GM21423 (cell line): Measurements from ENCODE around the gene THRB.
"Not testable (repeated sequence)": the region's sequence is repeated elsewhere in the genome, so short reads cannot be mapped to it uniquely, and the experiment has no call there.

Experiments used
- ATAC-seq: cut with Tn5 transposase; IDR thresholded peaks from one replicate; pipeline ENCODE4 v1.9.1; 2021; ENCODE audit warnings: mild to moderate bottlenecking, moderate library complexity; ENCODE audit not compliant: unreplicated experiment

The THRB gene

DNA sequence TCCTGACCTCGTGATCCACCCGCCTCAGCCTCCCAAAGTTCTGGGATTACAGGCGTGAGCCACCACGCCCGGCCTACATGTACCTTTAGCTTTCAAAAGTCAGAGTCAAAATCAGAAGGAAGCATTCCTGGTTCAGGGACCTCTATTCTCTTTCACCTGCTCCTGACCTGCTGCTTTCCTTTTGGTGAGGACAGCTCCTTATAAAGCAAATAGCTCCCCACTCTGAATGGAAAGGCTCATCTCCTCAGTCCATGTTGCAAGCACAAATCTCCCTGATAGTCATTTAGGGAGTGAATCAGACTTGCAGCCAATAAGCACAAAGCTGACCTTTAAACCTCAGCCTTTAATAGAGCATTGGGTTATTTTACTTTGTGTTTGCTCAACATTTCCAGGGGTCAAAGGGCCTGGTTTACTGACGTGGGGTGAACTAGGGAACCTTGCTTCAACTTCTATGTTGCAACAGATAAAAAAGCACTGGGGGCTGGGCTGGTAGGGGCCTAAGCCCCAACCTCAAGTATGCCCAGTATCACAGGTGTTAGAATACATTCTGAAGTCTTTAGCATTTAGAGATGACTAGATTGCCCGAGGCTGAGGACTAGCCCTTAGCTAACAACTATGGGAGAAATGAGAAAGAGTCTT lies 43.1 kb downstream of the THRB start:
- no peak for ATAC-seq

DNA sequence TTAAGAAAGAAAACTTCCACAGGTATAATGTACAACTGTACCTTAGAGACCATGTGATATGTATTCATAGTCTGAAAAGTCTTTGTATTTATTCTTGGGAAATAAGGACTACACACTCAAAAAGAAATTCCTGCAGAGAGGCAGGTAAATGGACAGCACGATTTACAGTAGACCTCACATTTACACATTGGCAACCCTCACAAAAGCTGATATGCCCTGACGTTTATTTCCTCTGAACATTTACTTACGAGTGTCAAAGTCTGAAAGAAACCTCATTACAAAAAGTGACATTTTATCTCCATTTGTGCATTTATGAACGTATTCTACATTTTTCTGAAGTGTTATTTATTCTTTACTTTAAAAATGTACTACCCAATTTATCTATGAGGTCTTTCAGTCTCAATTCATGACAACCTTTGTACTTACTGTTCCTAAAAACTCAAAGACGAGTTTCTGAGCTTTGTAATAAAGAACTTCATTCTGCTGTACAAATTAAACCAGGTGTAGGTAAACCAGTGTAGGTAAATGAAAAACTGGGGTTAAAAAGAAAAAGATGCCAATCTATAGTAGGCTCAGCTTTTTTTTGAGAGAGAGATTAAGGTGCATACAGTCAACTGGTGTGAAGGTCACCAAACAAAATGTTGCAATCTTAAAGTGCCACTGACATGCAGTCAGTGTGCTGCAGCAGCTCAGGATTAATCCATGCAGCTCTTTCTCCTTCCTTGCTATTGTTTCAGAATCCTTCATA lies 44.3 kb downstream of the THRB start:
- ATAC-seq, result no peak

DNA sequence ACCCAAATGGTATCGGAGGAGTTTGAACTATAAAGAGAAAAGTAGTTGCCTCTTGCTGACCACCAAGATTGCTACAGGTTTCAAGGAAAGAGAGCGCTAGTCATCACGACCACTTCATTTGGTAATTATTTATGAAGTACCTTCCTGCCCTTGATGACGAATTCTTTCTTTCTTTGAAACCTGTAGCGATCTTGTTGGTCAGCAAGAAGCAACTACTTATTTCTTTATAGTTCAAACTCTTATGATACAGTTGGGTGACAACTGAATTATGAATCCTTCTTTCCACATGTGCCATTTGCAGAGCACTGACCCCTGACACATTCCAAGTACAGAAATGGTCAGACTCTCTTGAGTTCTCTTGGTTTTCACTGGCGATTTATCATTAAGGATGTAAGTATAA lies 46.8 kb downstream of the THRB start:
- ATAC-seq, result no peak

DNA sequence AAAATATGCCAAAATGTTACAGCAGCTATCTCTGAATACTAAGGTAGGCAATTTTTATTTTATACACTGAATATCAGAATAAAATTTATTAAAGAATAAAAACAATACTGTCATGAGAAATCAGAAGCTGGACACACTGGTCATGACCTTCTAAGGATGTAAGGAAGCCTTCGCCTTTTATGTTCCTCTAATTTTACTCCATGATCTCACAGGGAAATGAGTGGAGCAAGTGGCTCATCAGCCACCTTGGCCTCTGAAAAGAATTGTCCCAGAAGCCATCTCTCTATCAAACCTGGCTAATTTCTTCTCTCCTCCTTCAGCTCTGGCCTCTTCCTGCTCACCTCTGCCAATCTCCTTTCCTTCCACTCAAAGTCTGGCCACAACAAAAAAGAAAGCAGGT lies 48.6 kb downstream of the THRB start:
- no peak for ATAC-seq

DNA sequence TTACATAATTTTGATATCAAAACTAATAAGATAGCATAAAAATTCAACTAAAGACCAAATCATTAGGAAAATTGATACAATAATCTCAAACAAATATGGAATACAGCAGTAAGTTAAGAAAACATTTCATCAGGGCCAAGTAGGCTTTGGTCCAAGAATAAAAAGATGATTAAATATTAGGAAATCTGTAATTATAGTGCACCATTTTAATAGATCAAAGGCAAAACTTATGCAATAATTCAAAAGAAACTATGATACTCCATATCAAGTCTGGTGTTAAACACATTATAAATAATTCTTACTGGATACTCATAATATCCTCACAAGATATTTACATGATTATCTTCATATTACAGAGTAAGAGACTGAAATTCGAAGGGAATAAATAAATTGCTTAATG lies 51.2 kb downstream of the THRB start:
- ATAC-seq, result no peak

DNA sequence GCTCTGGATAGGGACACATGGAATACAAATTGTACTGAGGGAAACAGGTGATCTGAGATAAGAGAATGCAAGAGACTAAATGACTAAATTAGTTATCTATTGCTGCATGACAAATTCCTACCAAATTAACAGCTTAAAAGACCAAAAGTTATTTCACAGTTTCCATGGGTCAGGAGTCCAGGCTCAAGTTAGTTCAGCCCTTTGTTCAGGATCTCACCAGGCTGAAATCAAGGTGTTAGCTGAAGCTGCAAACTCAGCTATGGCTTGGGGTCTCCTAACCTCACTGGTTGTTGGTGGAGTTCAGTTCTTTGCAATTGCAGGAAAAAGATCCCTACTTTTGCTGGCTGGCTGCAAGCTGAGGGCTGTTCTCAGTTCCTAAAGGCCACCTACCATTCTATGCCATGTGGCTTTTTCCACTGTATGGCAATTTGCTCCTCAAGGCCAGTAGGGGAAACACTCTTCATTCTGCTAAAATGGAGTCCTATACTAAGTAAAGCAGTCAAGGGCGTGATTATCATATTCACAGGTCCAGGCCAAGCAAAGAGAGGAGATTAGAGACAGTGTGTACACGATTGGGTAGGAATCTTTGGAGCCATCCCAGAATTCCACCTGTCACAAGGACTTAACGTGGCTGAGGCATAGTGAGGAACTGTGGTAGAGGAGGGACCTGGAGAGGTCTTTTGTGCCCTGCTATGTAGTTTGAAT lies 53.7 kb downstream of the THRB start:
- no peak for ATAC-seq

DNA sequence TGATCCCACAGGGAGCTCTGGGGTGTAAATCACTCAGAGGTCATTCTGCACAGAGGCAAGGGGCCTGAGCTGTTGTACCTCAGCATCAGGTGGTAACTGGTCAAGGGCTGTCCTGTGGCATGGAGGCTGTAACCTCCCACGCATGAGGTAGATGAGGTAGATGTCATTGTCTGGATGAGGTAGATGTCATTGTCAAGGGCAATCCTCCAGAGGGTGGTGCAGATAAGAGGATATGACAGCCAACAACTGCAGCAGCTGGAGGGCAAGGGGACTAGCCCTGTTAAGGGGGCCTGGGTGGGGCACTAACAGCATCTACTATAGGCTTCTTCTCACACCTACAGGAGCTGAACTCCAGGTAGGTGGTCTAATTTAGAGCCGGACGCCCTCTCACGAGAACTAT lies 55.6 kb downstream of the THRB start:
- no peak for ATAC-seq

DNA sequence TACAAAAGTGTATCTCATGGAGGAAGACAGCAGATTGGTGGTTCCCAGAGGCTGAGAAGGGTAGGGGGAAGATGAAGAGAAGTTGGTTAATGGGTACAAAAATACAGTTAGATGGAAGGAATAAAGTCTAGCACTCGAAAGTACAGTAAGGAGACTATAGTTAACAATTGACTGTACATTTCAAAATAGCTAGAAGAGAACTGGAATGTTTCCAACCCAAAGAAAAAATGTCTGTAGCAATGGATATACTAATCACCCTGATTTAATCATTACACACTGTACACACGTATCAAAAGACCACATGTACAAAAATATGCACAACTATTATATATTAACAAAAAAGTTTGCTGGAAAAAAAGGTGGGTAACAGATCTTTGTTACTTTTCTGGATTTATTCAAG lies 57.3 kb downstream of the THRB start:
- ATAC-seq, result no peak

DNA sequence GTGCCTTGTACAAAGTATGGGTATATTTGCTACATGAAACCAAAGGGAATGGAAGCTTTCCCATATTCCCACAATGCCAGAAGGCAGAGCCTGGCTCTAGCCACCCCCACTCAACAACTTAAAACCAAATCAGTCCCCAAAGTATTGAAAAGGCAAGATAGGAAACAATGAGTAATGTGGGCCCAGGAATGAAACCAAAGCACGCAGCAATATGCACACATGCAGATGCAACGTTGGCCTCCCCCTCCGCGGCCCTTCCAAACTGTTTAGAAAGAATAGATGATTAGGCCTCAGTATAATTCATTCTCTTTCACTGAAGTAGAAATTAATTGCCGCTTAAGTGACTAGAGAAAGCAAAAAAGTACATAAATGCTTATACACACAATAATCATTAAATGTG lies 59.1 kb downstream of the THRB start:
- no peak for ATAC-seq

DNA sequence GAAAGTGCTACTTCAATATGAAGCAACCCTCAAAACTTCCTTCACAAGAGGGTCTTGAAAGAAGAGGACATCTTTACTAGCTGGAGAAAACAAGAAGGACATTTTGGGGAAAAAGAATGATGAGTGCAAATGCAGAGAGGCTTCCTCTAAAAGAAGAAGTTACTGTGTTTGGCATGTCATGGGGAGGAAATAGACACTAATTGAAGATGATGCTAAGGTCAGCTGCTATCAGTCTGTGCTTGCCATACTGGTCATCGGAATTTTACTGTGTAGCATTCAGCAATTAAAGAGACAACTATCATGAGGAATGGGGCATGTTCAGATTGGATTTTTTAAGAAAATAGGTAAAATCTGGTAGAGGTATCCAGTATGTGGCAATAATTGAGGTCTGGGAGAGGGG lies 60.0 kb downstream of the THRB start:
- ATAC-seq, result no peak

DNA sequence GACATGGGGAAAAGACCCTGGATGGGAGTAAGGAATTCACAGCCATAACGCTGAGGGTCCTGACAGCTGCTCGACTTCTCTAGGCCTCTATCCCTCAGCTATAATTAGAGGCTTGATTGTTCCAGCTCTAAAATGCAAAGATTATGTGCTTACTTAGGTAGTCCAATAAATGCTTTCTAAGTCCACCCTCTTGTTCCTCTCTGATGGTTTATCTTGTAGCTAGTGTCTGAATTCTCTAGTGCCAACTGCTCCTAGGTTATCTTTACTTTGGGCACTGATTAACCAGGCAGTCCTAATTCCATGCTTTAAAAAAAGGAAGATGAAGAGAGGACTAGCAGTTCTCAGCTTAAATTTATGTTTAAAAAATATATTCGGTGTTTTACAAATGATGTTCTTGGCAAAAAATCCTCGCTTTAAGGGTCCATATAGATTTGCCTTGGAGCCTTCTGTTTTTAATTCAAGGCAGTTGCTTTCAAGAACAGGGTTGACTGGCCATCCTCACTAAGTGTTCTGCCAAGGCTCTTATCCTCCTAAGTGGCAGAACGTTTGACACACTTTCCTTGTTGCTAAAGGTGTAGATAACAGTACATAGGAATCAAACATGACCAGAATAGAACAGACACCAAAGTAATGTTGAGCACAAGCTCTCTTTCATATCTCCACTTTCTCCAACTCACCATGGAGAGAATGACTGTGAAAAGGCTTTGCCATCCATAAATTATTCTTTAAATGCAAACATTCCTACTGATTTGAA lies 60.6 kb downstream of the THRB start:
- ATAC-seq, result no peak

DNA sequence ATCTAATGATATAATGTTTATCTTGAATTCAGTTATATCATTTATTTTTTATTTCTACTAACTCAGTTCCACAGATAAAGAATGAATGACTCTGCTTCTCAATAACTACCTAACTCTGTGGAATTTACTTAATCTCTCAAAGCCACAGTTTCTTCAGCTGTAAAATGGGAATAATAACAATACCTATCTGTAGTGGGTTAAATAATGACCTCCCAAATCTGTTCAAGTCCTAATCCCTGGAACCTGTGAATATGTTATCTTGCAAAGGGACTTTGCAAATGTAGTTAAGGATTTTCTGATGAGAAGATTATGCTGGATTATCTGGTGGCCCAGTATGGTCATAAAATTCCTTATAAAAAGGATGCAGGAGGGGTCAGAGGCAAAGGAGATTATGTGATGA lies 61.7 kb downstream of the THRB start:
- ATAC-seq, result no peak

DNA sequence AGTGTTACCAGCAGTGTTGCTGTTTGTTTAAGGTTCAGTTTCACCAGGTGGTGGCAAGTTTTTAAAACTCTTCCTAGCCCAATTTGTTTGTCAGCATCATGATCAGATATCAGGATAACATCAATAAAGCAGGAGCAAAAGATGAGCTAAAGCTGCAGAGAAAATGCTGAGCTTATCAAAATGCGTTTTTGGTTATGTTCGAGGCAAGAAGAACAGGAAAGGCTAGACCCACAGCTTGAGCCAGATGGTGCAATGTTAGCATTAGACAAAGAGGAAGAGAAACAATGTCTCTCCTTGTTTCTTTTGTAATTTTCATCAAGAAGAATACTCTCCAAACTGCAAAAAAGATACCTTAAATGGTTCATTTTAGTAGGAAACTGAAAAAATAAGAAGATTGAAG lies 66.2 kb downstream of the THRB start:
- no peak for ATAC-seq

DNA sequence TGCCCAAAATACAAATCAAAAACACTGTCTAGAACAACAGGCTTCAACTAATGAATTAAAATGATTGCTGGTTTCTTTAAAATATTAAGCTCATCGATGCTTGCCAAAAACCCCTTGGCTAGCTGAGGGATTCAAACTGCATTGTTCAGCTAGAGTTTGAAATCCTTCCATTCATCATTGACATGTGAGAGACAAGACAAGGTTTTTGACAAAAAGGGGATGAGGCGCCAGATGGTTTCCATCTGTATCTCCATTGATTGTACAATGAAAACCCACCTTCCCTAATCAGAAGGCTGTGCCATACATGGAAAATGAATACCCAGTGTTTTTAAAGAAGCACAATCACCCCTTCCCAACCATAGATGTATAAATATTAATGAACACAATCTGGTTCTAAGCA lies 67.8 kb downstream of the THRB start:
- no peak for ATAC-seq

DNA sequence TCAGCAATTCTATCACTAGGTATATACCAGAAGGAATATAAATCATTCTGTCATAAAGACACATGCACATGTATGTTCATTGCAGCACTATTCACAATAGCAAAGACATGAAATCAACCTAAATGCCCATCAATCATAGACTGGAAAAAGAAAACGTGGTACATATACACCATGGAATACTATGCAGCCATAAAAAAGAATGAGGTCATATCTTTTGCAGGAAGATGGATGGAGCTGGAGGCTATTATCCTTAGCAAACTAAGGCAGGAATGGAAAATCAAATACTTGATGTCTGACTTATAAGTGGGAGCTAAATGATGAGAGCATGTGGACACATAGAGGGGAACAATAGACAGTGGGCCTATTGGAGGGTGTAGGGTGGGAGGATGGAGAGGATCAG lies 73.8 kb downstream of the THRB start:
- not testable (repeated sequence) for ATAC-seq

DNA sequence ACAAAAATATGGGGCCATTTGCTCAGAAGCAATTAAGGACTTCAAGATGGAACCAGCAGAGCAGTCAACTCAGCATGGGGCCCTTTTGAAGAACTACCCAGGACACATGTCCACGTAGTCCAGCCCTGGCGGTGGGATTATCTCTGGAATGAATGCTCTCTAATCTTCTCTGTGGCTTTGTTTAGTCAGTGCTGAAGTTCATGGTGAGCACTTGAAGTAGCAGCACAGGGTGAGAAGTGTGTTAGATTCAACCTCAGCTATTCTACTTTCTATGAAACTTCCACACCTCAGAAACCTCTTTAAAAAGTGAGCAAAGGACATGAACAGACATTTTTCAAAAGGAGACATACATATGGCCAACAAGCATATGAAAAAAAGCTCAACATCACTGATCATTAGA lies 74.4 kb downstream of the THRB start:
- no peak for ATAC-seq

DNA sequence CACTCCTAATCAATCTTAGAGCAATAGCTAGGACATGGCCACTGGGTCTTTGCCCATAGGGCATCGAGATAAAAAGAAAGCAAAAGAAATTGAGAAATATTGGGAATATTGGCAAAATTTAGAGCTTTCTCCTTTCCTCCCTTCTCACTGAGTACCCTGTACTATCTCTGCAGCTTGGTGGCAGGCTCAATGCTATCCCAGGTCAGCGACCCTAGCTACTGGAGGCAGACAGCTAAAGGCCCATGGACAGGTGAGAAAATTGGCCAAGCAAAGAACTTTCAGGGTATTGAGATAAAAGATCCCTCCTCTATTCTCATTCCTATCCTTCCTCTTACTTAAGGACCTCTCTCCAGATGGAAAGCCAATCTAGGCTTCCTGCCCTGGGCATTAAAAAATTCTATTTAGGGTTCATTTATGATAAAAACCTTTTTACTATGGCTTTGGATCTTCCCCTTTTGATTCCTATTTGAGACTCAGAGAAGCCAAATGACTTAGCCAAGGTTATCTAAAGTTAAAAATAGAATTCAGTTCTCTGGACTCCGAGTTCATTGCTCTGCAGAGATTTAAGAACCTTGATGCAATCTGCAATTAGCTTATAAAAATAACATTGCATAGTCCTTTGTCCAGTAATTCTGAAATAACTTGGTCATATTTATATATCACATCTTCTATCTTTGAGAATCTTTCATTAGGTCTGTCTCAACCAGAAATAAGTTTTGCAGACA lies 75.4 kb downstream of the THRB start:
- ATAC-seq, result no peak

DNA sequence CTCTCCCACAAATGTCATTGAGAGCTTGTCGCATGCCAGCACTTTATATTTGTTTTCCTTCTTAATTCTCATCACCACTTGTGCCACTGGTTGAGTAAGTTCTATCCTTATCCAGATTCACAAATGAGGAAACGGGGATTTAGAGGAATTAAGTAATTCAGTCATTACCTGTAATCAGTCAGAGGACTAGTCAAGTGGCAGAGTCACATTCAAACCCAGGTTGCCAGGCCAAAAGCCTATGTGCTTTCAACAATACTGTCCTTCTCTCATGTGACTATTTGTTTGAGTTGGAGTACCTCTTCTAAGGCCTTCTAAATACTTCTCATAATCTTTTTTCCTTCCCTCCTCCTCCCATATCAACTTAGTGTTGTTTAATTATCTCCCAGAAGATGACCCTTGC lies 76.9 kb downstream of the THRB start:
- no peak for ATAC-seq

DNA sequence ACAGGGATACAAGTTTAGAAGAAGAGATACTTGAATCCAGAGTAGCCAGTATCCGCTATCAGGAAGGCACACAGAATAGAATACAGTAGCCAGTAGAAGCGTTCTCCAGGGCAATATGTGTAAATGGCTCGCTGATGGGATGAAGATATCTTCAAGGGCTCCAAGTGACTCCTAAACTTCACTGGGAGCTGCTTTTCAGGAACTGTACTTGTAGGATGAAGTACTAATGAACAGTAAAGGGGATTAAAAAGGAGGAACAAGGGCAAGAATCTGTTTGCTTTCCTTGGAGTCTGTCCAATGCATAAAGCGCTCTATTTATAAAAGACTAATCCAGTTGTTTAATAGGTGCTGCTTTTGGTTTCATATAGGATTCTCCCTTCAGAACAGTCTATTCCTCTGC lies 78.4 kb downstream of the THRB start:
- no peak for ATAC-seq

DNA sequence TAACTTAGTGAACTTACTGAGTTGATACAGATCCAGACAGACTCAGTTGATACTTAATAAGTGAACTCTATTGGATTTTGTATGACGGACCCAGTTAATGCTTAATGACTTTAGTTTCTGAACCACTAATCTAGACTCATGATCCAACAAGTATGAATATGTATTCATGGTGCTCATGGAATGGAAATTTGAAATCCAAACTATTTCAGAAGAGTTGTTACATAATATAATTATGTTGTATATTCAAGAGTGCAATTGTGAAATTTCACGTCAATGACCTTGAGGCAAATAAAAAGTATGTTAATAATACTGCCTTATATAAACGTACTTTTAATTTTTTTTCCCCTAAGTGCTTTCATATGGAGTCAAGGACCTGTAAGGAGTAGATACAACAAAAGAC lies 78.8 kb downstream of the THRB start:
- ATAC-seq, result no peak

DNA sequence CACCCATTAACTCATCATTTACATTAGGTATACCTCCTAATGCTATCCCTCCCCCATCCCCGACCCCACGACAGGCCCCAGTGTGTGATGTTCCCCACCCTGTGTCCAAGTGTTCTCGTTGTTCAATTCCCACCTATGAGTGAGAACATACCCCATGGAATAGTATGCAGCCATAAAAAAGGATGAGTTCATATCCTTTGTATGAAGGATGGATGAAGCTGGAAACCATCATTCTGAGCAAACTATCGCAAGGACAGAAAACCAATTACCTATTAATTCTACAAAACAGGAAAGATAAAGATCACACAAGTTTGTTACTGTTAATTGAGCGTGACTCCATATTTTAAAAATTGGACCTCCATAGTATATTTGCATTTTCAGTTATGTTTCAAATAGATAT lies 81.0 kb downstream of the THRB start:
- not testable (repeated sequence) for ATAC-seq
